K562 (cell line): ENCODE results near the gene DHDDS. TPM values are rescaled to one million over a fixed set of nuclear protein-coding genes. Genes with fewer than 3 reads are reported as not detected.

Experiments used
- CBX1 ChIP-seq: sonication (generic); IDR thresholded peaks from 2 replicates; pipeline ENCODE4 v1.6.1; 2016; ENCODE audit warnings: antibody characterized with exemption, low read depth, mild to moderate bottlenecking
- CTBP1 ChIP-seq: fragments of 450-650 bp; IDR thresholded peaks from 2 replicates; pipeline ENCODE4 v1.6.1; 2016; ENCODE audit warnings: borderline replicate concordance
- HSF4 ChIP-seq: fragments of 250-450 bp; sonication (Bioruptor Pico); IDR thresholded peaks from 2 replicates; pipeline ENCODE4 v2.1.2; 2022; ENCODE audit warnings: mild to moderate bottlenecking, moderate library complexity, borderline replicate concordance
- ILK ChIP-seq: fragments of 450-650 bp; IDR thresholded peaks from 2 replicates; pipeline ENCODE4 v1.6.1; 2016; ENCODE audit warnings: missing genetic modification characterization, low read depth, mild to moderate bottlenecking, missing compliant biosample characterization, moderate library complexity, borderline replicate concordance
- KDM1A ChIP-seq, 2 experiments: fragments of 450-650 bp; IDR thresholded peaks; 2 replicates each; pipeline ENCODE4 v1.6.1; 2016; ENCODE audit warnings: mild to moderate bottlenecking in 2 of 2
- NR4A1 ChIP-seq, 2 experiments: fragments of 250-450 bp in 1 of 2; fragments of 450-650 bp in 1 of 2; sonication (Bioruptor Pico) in 1 of 2; IDR thresholded peaks; 2 replicates each; pipeline versions ENCODE4 v1.4.0 to v1.6.1; 2016 to 2020; ENCODE audit warnings: mild to moderate bottlenecking in 2 of 2, missing compliant biosample characterization in 1 of 2, missing genetic modification characterization in 1 of 2, moderate library complexity in 1 of 2
- PHB ChIP-seq: fragments of 250-450 bp; sonication (Bioruptor Pico); IDR thresholded peaks from 2 replicates; pipeline ENCODE4 v1.5.0; 2021
- POLR2G ChIP-seq: fragments of 200-400 bp; formaldehyde crosslinking; IDR thresholded peaks from 2 replicates; pipeline ENCODE4 v1.6.1; 2017; ENCODE audit warnings: low read depth, mild to moderate bottlenecking, antibody characterized with exemption, low read length, moderate library complexity
- POLR3A ChIP-seq: IDR thresholded peaks from 2 replicates; pipeline ENCODE4 v1.6.1; 2011; ENCODE audit warnings: borderline replicate concordance, mild to moderate bottlenecking, moderate library complexity; ENCODE audit not compliant: insufficient read length, insufficient read depth; ENCODE audit errors: extremely low read depth
- SMC3 ChIP-seq: conservative IDR thresholded peaks from 2 replicates; pipeline ENCODE4 v1.6.1; 2011; ENCODE audit warnings: low read depth, low read length, improper control_type of control experiment; ENCODE audit not compliant: insufficient read depth
- U2AF2 ChIP-seq: fragments of 200-400 bp; formaldehyde crosslinking; optimal IDR thresholded peaks from 2 replicates; pipeline ENCODE3; 2017; ENCODE audit warnings: low read depth, mild to moderate bottlenecking, low read length
- ZBTB7A ChIP-seq: IDR thresholded peaks from 2 replicates; pipeline ENCODE4 v1.6.1; 2011; ENCODE audit warnings: low read depth, mild to moderate bottlenecking, low read length, moderate library complexity, borderline replicate concordance; ENCODE audit not compliant: control insufficient read depth
- ZNF197 ChIP-seq: fragments of 200-800 bp; sonication (Bioruptor generic); IDR thresholded peaks from 2 replicates; pipeline ENCODE4 v1.6.1; 2016; ENCODE audit warnings: low read depth, missing genetic modification characterization, missing compliant biosample characterization
- ZNF217 ChIP-seq: sonication (generic); formaldehyde crosslinking; IDR thresholded peaks from 2 replicates; pipeline ENCODE4 v1.8.0; 2022; ENCODE audit warnings: mild to moderate bottlenecking, missing genetic modification reagents
- ZNF431 ChIP-seq: sonication (generic); formaldehyde crosslinking; IDR thresholded peaks from 2 replicates; pipeline ENCODE4 v1.8.0; 2022; ENCODE audit warnings: mild to moderate bottlenecking, missing genetic modification reagents
- polyA plus RNA-seq, 8 experiments: library from polyadenylated mRNA; depleted of rRNA in 4 of 8; stranded (reverse) in 5 of 8; unstranded in 3 of 8; fragments of >200 nt; fragmentation: Nextera tagmentation in 2 of 8; fragmentation: Illumina TruSeq in 1 of 8; extraction: Ambion mirVana in 2 of 8; extraction: Trizol in 1 of 8; gene quantifications; 2 replicates each; pipeline versions ENCODE4 v1.2.1 to v1.2.3, GENCODE V29; 2011 to 2014; ENCODE audit warnings: inconsistent platforms in 1 of 8, missing spikeins in 1 of 8
- total RNA-seq, 7 experiments: library from RNA; depleted of rRNA in 6 of 7; stranded (reverse); fragments of >200 nt in 6 of 7; fragmentation: Illumina TruSeq in 2 of 7; extraction: Trizol in 2 of 7; gene quantifications; 2 replicates each; pipeline versions ENCODE4 v1.2.1 to v1.2.3, GENCODE V29; 2011 to 2021; ENCODE audit warnings: low replicate concordance in 1 of 7
- TF ChIP-seq, protein P1 (sequence below): sonication (generic); formaldehyde crosslinking; IDR thresholded peaks from 2 replicates; pipeline ENCODE4 v1.8.0; 2023; ENCODE audit warnings: mild to moderate bottlenecking, missing genetic modification reagents
- TF ChIP-seq, protein P2 (sequence below): fragments of 250-450 bp; sonication (Bioruptor Pico); IDR thresholded peaks from 2 replicates; pipeline ENCODE4 v1.8.0; 2021; ENCODE audit warnings: moderate library complexity, mild to moderate bottlenecking, inconsistent platforms
- TF ChIP-seq, protein P3 (sequence below), 3 experiments: fragments of 200-800 bp in 1 of 3; sonication (Bioruptor generic) in 1 of 3; sonication (generic) in 1 of 3; formaldehyde crosslinking in 1 of 3; IDR thresholded peaks; 2 replicates each; pipeline versions ENCODE4 v1.6.1 to v1.8.0; 2016 to 2022; ENCODE audit warnings: mild to moderate bottlenecking in 2 of 3, missing compliant biosample characterization in 2 of 3, missing genetic modification characterization in 2 of 3, missing genetic modification reagents in 1 of 3
- TF ChIP-seq, protein P4 (sequence below): sonication (generic); formaldehyde crosslinking; IDR thresholded peaks from 2 replicates; pipeline ENCODE4 v1.9.0; 2022; ENCODE audit warnings: mild to moderate bottlenecking, missing genetic modification reagents

Gene DHDDS
- total and polyA plus RNA-seq, 9 of the 15 experiments (the other 6 are each of a cell fraction or from before 2014, with no cell fraction given) = 33.3 to 55.0 (median 44.3) TPM

DNA sequence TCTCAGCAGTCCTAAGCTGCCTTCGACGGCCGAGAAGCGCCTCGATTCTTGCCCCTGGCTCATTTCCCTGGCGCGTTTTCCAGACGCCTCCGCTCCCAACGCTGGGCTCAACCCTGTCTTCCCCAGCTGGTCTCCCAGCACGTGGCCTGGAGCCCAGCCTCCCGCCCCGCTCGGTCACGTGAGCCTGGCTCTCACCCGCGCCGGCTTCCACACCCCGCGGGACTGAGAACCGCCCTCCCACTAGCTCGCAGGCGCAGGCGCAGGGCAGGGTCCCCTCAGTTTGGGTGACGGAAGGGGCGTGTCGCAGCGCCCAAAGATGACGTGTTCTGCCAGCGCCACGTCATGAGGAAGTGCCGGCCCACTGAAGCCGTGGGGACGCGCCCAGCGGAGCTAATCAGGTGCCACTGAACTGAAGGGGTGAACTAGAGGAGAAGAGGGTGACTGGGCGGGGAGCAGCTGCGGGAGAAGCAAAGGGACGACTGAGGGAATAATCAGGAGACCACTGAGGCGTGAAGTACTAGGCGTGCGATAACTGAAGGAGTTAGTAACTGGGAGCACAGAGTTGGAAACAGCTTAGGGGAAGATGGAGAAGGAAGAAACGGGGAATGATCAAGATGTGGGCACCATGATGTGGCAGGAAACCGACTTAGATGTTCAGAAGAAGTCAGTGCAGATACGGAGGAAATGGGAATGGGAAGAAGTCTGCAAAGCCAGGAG, at the start of gene DHDDS (continued):
- TF ChIP-seq, protein P1, sequence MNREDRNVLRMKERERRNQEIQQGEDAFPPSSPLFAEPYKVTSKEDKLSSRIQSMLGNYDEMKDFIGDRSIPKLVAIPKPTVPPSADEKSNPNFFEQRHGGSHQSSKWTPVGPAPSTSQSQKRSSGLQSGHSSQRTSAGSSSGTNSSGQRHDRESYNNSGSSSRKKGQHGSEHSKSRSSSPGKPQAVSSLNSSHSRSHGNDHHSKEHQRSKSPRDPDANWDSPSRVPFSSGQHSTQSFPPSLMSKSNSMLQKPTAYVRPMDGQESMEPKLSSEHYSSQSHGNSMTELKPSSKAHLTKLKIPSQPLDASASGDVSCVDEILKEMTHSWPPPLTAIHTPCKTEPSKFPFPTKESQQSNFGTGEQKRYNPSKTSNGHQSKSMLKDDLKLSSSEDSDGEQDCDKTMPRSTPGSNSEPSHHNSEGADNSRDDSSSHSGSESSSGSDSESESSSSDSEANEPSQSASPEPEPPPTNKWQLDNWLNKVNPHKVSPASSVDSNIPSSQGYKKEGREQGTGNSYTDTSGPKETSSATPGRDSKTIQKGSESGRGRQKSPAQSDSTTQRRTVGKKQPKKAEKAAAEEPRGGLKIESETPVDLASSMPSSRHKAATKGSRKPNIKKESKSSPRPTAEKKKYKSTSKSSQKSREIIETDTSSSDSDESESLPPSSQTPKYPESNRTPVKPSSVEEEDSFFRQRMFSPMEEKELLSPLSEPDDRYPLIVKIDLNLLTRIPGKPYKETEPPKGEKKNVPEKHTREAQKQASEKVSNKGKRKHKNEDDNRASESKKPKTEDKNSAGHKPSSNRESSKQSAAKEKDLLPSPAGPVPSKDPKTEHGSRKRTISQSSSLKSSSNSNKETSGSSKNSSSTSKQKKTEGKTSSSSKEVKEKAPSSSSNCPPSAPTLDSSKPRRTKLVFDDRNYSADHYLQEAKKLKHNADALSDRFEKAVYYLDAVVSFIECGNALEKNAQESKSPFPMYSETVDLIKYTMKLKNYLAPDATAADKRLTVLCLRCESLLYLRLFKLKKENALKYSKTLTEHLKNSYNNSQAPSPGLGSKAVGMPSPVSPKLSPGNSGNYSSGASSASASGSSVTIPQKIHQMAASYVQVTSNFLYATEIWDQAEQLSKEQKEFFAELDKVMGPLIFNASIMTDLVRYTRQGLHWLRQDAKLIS (CRISPR knock-in tag) = peak; percentile 77; the same call in 1 of the 2 replicates
- TF ChIP-seq SMC3 (no peak), POLR3A (no peak), ZBTB7A (peak; percentile 64; the same call in 1 of the 2 replicates), ZNF217 (no peak), KDM1A (IDR thresholded peaks at IDR 0.05) (no peak), ZNF431 (peak; percentile 87), POLR2G (peak; percentile 87), HSF4 (CRISPR knock-in tag) (no peak), ZNF197 (CRISPR knock-in tag) (no peak; the same call in 1 of the 2 replicates), CBX1 (peak; percentile 94), NR4A1 (CRISPR knock-in tag; IDR thresholded peaks at IDR 0.05) (no peak; the same call in 1 of the 2 replicates), NR4A1 (tag; IDR thresholded peaks at IDR 0.05) (no peak; the same call in 1 of the 2 replicates), U2AF2 (no peak), CTBP1 (peak; percentile 78; the same call in 1 of the 2 replicates), PHB (no peak), ILK (tag) (no peak)
- TF ChIP-seq, protein P2, sequence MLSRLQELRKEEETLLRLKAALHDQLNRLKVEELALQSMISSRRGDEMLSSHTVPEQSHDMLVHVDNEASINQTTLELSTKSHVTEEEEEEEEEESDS (CRISPR knock-in tag) = no peak
- TF ChIP-seq, protein P3, sequence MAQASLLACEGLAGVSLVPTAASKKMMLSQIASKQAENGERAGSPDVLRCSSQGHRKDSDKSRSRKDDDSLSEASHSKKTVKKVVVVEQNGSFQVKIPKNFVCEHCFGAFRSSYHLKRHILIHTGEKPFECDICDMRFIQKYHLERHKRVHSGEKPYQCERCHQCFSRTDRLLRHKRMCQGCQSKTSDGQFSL (CRISPR knock-in tag; IDR thresholded peaks at IDR 0.05) = peak; percentile 85
- TF ChIP-seq, protein P3 (tag; IDR thresholded peaks at IDR 0.05) = no peak
- TF ChIP-seq, protein P4, sequence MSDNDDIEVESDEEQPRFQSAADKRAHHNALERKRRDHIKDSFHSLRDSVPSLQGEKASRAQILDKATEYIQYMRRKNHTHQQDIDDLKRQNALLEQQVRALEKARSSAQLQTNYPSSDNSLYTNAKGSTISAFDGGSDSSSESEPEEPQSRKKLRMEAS (CRISPR knock-in tag) = peak; percentile 100
